Measurements from ENCODE around the gene CBLL1. TPM values are rescaled to one million over a fixed set of nuclear protein-coding genes. Genes with fewer than 3 reads are reported as not detected.
A peak's percentile ranks its signal among the peaks of the same experiment; 100 is the strongest.

The CBLL1 gene
- polyA plus RNA-seq, 1 of the 3 experiments (the other 2 are of a cell fraction), result 28.8 TPM

GRCh38 chr7:107792364-107792763 lies 48.4 kb downstream of the CBLL1 start:
- no peak overlapping the region for H3K4me2 ChIP-seq
- H3K9me2 ChIP-seq, result no peaks in the 10 kb centered on the region
- no peaks in the 10 kb centered on the region for H4K20me1 ChIP-seq (ENCODE audit: insufficient read depth)
- ChIA-PET CTCF (no interaction called here), POLR2A (no interaction called here)
- no peaks in the 10 kb centered on the region for H3K9me3 ChIP-seq
- H3K4me3 ChIP-seq (ENCODE audit: low read depth in 2 of 2, low read length in 1 of 2), result no peak overlapping the region
- DNase-seq, result no peak
- H3K79me2 ChIP-seq (ENCODE audit: insufficient read depth), result no peaks in the 10 kb centered on the region
- TF ChIP-seq ELF1 (IDR thresholded peaks at IDR 0.05) (no peak), YY1 (IDR thresholded peaks at IDR 0.05; ENCODE audit: low read depth) (no peak), SIN3A (IDR thresholded peaks at IDR 0.05; ENCODE audit: borderline replicate concordance, low read depth, low read length) (no peak), NFIC (IDR thresholded peaks at IDR 0.05; ENCODE audit: borderline replicate concordance) (no peak), TAF1 (IDR thresholded peaks at IDR 0.05; ENCODE audit: borderline replicate concordance, low read depth, low read length) (no peak), USF2 (IDR thresholded peaks at IDR 0.05; ENCODE audit: borderline replicate concordance, low read depth, low read length) (no peak)
- no peaks in the 10 kb centered on the region for H3K4me1 ChIP-seq (ENCODE audit: control insufficient read depth in 1 of 2, insufficient read depth in 2 of 2, low read depth in 1 of 2, low read length in 1 of 2)
- H3K27ac ChIP-seq (ENCODE audit: low read depth in 2 of 2, low read length in 1 of 2), result no peak overlapping the region
- no peaks in the 10 kb centered on the region for H3F3A ChIP-seq (replicated peaks; ENCODE audit: insufficient read depth)
- H2AFZ ChIP-seq (ENCODE audit: low read depth), result no peak overlapping the region
- no peaks in the 10 kb centered on the region; the same call in 1 of the 2 replicates for H3K27me3 ChIP-seq (ENCODE audit: insufficient read depth)
- no peak overlapping the region for H3K9ac ChIP-seq
- 43% methylated on average over 6 of the region's 6 CpGs for WGBS (ENCODE audit: low lambda C conversion rate)
- no peaks in the 10 kb centered on the region for H3K36me3 ChIP-seq (replicated peaks in 1 of 2; ENCODE audit: control insufficient read depth in 1 of 2, insufficient read depth in 2 of 2, low read length in 1 of 2)

DNA sequence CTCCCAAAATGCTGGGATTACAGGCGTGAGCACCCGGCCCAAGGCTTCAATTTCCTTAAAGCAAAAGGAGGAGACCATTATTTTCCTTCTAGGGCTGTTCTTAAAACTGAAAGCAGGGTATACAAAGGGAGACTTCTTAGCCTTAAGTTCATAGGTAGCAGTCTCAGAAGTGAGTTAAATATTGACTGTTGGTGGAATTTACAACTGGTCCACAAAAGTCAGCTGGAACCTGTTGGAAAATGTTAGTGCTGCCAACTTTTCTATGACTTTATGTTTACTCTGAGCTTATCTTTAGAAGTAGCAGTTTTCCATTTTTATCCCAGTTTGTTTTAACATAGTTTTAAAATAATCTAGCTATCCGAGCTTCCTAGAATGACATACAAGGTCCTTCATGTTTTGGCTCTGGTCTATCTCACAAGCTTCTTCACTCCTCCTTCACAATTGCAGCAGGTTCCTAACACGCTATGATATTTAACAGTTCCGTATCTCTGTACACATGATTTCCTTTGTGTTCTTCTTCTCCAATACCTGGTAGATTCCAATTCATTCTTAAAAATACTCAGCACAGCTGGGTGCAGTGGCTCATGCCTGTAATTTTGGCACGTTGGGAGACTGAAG lies 55.8 kb downstream of the CBLL1 start:
- H3K9ac ChIP-seq, result no peak overlapping the region
- ChIA-PET CTCF (interaction anchor here (0.8 to 1.4 kb wide), 2 partner anchors 75 to 80 kb away, joined by 3 to 4 read pairs; no protein-coding TSS in a partner anchor), POLR2A (no interaction called here)
- peaks cover 15% of the 10 kb centered on the region for H3K27me3 ChIP-seq (ENCODE audit: insufficient read depth)
- no peaks in the 10 kb centered on the region for H3K4me1 ChIP-seq (ENCODE audit: control insufficient read depth in 1 of 2, insufficient read depth in 2 of 2, low read depth in 1 of 2, low read length in 1 of 2)
- H3K4me2 ChIP-seq, result no peak overlapping the region
- H3K9me3 ChIP-seq, result no peaks in the 10 kb centered on the region
- peak overlapping the region; percentile 1; the same call in 1 of the 2 replicates for H2AFZ ChIP-seq (ENCODE audit: low read depth)
- no peaks in the 10 kb centered on the region for H3F3A ChIP-seq (replicated peaks; ENCODE audit: insufficient read depth)
- H3K27ac ChIP-seq (ENCODE audit: low read depth in 2 of 2, low read length in 1 of 2), result no peak overlapping the region
- H4K20me1 ChIP-seq (ENCODE audit: insufficient read depth), result no peaks in the 10 kb centered on the region
- no peaks in the 10 kb centered on the region for H3K36me3 ChIP-seq (replicated peaks in 1 of 2; ENCODE audit: control insufficient read depth in 1 of 2, insufficient read depth in 2 of 2, low read length in 1 of 2)
- 41% methylated on average over 6 of the region's 6 CpGs for WGBS (ENCODE audit: low lambda C conversion rate)
- no peak for DNase-seq
- no peaks in the 10 kb centered on the region for H3K9me2 ChIP-seq
- H3K79me2 ChIP-seq (ENCODE audit: insufficient read depth), result no peaks in the 10 kb centered on the region
- H3K4me3 ChIP-seq (ENCODE audit: low read depth in 2 of 2, low read length in 1 of 2), result no peak overlapping the region
- TF ChIP-seq TEAD4 (IDR thresholded peaks at IDR 0.05; ENCODE audit: borderline replicate concordance, insufficient read depth) (no peak), IRF3 (IDR thresholded peaks at IDR 0.05; ENCODE audit: low read depth, low read length) (no peak), FOXM1 (IDR thresholded peaks at IDR 0.05; ENCODE audit: low read depth) (no peak), FOXJ3 (CRISPR knock-in tag; IDR thresholded peaks at IDR 0.05) (no peak), YY1 (IDR thresholded peaks at IDR 0.05; ENCODE audit: low read depth) (no peak), TAF1 (IDR thresholded peaks at IDR 0.05; ENCODE audit: borderline replicate concordance, low read depth, low read length) (no peak), USF1 (IDR thresholded peaks at IDR 0.05; ENCODE audit: borderline replicate concordance, low read depth) (no peak), ELF1 (IDR thresholded peaks at IDR 0.05) (no peak), EZH2phosphoT487 (IDR thresholded peaks at IDR 0.05; ENCODE audit: borderline replicate concordance, low read depth) (no peak), CHD2 (IDR thresholded peaks at IDR 0.05; ENCODE audit: low read length, partially characterized antibody) (no peak), ZBTB33 (IDR thresholded peaks at IDR 0.05; ENCODE audit: borderline replicate concordance, low read depth) (no peak), RFX5 (IDR thresholded peaks at IDR 0.05; ENCODE audit: low read length) (no peak), RCOR1 (IDR thresholded peaks at IDR 0.05; ENCODE audit: low read length) (no peak), GATA2 (CRISPR knock-in tag; IDR thresholded peaks at IDR 0.05) (no peak), CTCF (IDR thresholded peaks at IDR 0.05) (no peak), TCF12 (IDR thresholded peaks at IDR 0.05) (no peak)
- TF ChIP-seq, protein P1, sequence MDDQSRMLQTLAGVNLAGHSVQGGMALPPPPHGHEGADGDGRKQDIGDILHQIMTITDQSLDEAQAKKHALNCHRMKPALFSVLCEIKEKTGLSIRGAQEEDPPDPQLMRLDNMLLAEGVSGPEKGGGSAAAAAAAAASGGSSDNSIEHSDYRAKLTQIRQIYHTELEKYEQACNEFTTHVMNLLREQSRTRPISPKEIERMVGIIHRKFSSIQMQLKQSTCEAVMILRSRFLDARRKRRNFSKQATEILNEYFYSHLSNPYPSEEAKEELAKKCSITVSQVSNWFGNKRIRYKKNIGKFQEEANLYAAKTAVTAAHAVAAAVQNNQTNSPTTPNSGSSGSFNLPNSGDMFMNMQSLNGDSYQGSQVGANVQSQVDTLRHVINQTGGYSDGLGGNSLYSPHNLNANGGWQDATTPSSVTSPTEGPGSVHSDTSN (IDR thresholded peaks at IDR 0.05), result no peak

Data from SK-N-SH (cell line).